HuH-7.5 (cell line): ENCODE data around the gene ABHD12.

Source experiments
- DNase-seq: peaks from one replicate; pipeline ENCODE4 v3.0.0; 2011; ENCODE audit warnings: low spot score

The ABHD12 gene

GRCh38 chr20:25306991-25307903, 83.4 kb downstream of the ABHD12 start:
- no peak for DNase-seq

DNA sequence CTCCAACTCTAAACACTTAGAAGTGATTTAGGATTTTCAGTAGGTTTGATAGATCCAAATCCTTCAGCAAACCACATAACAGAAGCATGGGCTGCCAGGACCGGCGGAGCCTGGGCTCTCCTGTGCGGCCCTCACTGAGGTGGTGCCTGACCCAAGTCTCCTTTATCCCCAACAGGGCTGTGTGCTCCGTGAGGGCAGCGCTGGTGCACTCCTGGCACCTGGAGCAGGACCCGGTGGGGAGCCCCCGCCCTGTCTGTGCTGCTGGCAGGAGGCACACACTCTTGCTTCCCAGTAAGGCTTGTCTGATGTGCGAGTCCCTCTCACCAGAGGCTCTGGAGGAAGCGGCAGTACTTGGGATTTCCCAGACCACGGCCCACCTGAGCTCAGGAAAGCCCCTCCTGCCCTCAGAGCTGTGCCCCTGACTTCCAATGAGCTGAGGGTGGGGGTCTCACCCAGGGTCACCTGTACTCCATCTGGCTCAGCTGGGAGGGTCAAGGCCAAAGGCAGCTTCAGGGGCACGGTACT, 86.5 kb downstream of the ABHD12 start:
- no peak for DNase-seq

GRCh38 chr20:25303292-25304024, 87.2 kb downstream of the ABHD12 start:
- no peak for DNase-seq

GRCh38 chr20:25302596-25302995, 88.0 kb downstream of the ABHD12 start:
- no peak for DNase-seq

- DNase-seq: no peak
Observed at GRCh38 chr20:25301357-25301920, 89.2 kb downstream of the ABHD12 start.

GRCh38 chr20:25300496-25301170, 90.0 kb downstream of the ABHD12 start:
- DNase-seq: no peak

GRCh38 chr20:25299806-25300205, 90.8 kb downstream of the ABHD12 start:
- no peak for DNase-seq

- no peak for DNase-seq
Observed at GRCh38 chr20:25297141-25297905, 93.3 kb downstream of the ABHD12 start.

- DNase-seq: peak; percentile 92
Observed at GRCh38 chr20:25296094-25297093, 94.2 kb downstream of the ABHD12 start.

- no peak for DNase-seq
Observed at GRCh38 chr20:25295386-25296093, 95.1 kb downstream of the ABHD12 start.

DNA sequence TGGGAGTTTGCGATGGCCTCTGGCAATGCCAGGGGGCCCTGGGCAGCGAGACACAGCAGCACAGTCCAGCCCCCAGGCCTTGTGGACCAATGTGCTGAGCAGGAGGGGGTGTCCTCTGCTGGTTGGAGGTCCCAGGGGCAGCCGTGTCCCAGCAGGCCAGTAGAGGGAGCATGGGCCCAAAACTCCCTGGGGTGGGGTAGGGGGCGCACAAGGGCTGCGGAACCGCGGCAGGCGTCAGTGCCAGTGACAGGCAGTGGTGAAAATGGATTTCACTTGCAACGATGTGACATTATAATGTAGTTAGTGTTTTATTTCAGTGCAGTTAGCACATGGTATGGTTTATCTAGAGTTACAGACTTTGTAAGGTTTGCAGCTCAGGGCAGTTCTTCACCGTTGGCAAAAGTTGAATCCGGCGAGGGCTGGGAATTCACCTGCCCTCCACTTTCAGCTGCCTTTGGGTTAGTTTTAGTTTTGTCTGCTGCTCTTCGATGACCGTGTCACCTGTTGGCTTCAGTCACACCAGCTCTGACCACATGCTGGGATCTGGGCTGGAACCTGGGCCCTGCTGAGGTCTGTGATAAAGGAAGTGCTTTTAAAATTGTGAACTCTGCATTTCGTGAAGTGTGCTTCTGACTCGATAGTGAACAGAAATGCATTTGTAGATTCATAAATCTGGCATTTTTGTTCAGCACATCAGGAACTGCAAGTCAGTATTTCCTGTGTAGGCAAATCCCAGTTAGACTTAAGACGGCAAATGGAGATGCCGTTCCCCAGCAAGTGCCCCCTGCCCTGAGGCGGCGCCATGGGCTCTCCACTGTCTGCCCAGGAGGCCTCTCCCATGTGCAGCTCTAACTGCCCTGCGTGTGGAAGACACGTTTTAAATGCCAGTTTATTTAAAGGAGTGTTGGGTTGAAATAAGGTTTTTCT, 95.9 kb downstream of the ABHD12 start:
- peak; percentile 96 for DNase-seq

DNA sequence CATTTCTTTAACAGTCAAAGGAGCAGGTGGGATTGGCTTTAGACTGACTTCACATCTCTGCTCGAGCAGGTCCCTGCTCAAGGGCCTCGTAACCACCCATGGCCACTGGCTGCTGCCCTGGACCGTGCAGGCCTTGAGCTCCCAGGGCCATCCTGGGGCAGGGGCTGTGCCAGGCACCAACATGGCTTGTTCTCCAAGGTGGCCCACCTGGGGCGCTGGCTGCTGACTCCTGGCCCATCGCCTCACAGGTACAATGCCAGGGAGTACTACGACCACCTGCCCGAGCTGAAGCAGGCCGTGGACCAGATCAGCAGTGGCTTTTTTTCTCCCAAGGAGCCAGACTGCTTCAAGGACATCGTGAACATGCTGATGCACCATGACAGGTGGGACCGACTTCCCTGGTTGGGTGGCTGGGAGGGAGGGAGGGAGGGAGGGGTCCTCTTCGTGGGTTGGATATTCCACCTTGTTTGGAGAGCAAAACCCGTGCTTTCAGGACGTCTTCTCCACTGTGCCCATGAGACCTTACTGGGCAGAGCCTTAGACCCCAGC, 96.7 kb downstream of the ABHD12 start:
- no peak for DNase-seq

GRCh38 chr20:25293507-25293906, 97.1 kb downstream of the ABHD12 start:
- DNase-seq: no peak

- no peak for DNase-seq
Observed at GRCh38 chr20:25292176-25292891, 98.3 kb downstream of the ABHD12 start.

- no peak for DNase-seq
Observed at GRCh38 chr20:25291432-25292133, 99.1 kb downstream of the ABHD12 start.

DNA sequence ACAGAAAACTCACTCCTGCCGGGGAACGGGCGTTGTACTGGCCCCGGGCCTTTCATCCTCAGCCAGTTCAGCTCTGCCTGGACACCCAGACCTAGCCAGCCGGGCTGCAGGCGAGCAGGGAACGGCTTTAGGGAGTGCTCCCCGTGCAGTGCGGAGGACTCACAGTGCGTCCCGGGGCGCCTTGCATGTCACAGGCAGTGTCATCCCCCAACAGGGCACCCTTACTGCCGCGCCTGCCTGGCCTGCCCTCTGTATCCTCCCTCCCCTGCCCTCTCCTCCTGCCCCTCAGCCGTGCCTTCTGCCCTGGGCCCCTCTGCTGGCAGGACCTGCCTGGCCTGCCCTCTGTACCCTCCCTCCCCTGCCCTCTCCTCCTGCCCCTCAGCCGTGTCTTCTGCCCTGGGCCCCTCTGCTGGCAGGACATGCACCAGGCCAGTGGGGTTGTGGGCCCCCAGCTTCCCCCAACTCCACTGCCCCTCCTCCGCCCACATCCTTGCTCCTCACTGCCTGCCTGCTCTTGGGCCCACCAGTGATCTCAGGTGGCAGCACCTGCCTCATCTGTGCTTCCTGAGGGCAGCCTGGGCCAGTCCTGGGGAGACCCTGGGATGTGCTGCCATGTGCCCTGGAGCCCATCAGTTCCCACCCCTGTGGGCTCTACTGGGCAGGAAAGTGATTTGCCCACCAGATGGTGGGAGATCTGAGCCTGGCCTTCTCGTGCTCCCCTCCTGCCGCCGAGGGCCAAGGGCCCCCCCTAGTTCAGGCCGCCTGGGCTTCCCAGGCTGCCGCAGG, 99.8 kb downstream of the ABHD12 start:
- DNase-seq: no peak
